Common myeloid progenitor, CD34-positive (primary cell): ENCODE data around the gene SNTG2.

Experiments used
- CTCF ChIA-PET: fragments of 350-600 bp; sonication (Branson Sonifier 250); formaldehyde crosslinking; loops from one replicate; lab custom pipeline; 2021; ENCODE audit warnings: antibody characterized with exemption; lab: Charles Lee
- POLR2A ChIA-PET: fragments of 350-600 bp; sonication (Branson Sonifier 250); formaldehyde crosslinking; loops from one replicate; lab custom pipeline; 2021; ENCODE audit warnings: antibody characterized with exemption; lab: Charles Lee
- DNase-seq, 3 donors: peaks; one replicate each; pipeline versions ENCODE4 v3.0.0 to v3.0.0-alpha.2; 2013
- H3K27ac ChIP-seq, 2 experiments: 1 replicate in 1 of 2; 2 replicates in 1 of 2; pipeline ENCODE4 v1.7.0; 2013; ENCODE audit warnings: inconsistent platforms in 2 of 2, low read length in 2 of 2, mild to moderate bottlenecking in 2 of 2, low read depth in 1 of 2, moderate library complexity in 1 of 2; ENCODE audit not compliant: severe bottlenecking in 2 of 2, insufficient read depth in 1 of 2, poor library complexity in 1 of 2
- H3K27me3 ChIP-seq, 5 experiments: replicated peaks in 2 of 5; 1 replicate in 3 of 5; 2 replicates in 2 of 5; pipeline versions ENCODE4 v1.6.1 to v1.7.0; 2013; ENCODE audit warnings: low read length in 4 of 5, mild to moderate bottlenecking in 2 of 5, moderate library complexity in 2 of 5, inconsistent platforms in 1 of 5; ENCODE audit not compliant: insufficient read depth in 5 of 5, control insufficient read depth in 4 of 5
- H3K36me3 ChIP-seq, 4 experiments: 1 replicate in 2 of 4; 2 replicates in 2 of 4; pipeline versions ENCODE4 v1.6.1 to v1.7.0; 2013; ENCODE audit warnings: low read length in 3 of 4, control low read depth in 1 of 4, mild to moderate bottlenecking in 1 of 4; ENCODE audit not compliant: control insufficient read depth in 4 of 4, insufficient read depth in 4 of 4
- H3K4me1 ChIP-seq, 4 experiments: 1 replicate in 3 of 4; 2 replicates in 1 of 4; pipeline versions ENCODE4 v1.6.1 to v1.7.1; 2013; ENCODE audit warnings: low read length in 3 of 4, mild to moderate bottlenecking in 3 of 4, control low read depth in 1 of 4, inconsistent platforms in 1 of 4, moderate library complexity in 1 of 4; ENCODE audit not compliant: control insufficient read depth in 4 of 4, insufficient read depth in 4 of 4; ENCODE audit errors: control extremely low read depth in 1 of 4
- H3K4me3 ChIP-seq, 7 experiments: 1 replicate in 4 of 7; 2 replicates in 3 of 7; pipeline versions ENCODE4 v1.5.1 to v1.7.0; 2013; ENCODE audit warnings: mild to moderate bottlenecking in 7 of 7, low read length in 6 of 7, moderate library complexity in 6 of 7, inconsistent platforms in 2 of 7, low read depth in 2 of 7, control low read depth in 1 of 7; ENCODE audit not compliant: insufficient read depth in 4 of 7, control insufficient read depth in 1 of 7; ENCODE audit errors: extremely low read depth in 1 of 7
- H3K9me3 ChIP-seq, 5 experiments: 1 replicate in 4 of 5; 2 replicates in 1 of 5; pipeline versions ENCODE4 v1.6.1 to v1.7.1; 2013; ENCODE audit warnings: low read length in 4 of 5, mild to moderate bottlenecking in 2 of 5, inconsistent platforms in 1 of 5, low read depth in 1 of 5, moderate library complexity in 1 of 5; ENCODE audit not compliant: control insufficient read depth in 4 of 5, insufficient read depth in 2 of 5; ENCODE audit errors: control extremely low read depth in 1 of 5
- WGBS: methylation state at CpG from one replicate; pipeline ENCODE4 v1.1.5; 2013; ENCODE audit not compliant: insufficient coverage; 5-methylcytosine and 5-hydroxymethylcytosine counted together

Gene SNTG2

GRCh38 chr2:1147873-1148612 lies 197.4 kb downstream of the SNTG2 start:
- Histone ChIP-seq H3K9me3 (peaks cover 0 to 6% (median 0%) of the 10 kb centered on the region in 5 experiments), H3K27me3 (peaks cover 0 to 2% (median 0%) of the 10 kb centered on the region in 5 experiments), H3K36me3 (no peaks in the 10 kb centered on the region), H3K27ac (no peak overlapping the region), H3K4me3 (no peak overlapping the region), H3K4me1 (no peaks in the 10 kb centered on the region)
- no peak for DNase-seq
- 50% methylated on average over 4 of the region's 5 CpGs for WGBS
- POLR2A ChIA-PET = interaction anchor here (0.6 kb wide), 1 partner anchor 99 kb away, joined by 3 read pairs; no protein-coding TSS in a partner anchor
- CTCF ChIA-PET = no interaction called here

GRCh38 chr2:1150724-1151511 lies 200.3 kb downstream of the SNTG2 start:
- H3K4me3 ChIP-seq = no peak overlapping the region
- no peak for DNase-seq
- WGBS = 93% methylated on average over 6 of the region's 13 CpGs
- CTCF ChIA-PET = no interaction called here
- no peaks in the 10 kb centered on the region for H3K36me3 ChIP-seq
- H3K27me3 ChIP-seq = peaks cover 0 to 2% (median 0%) of the 10 kb centered on the region in 5 experiments
- H3K4me1 ChIP-seq = peaks cover 0 to 8% (median 1%) of the 10 kb centered on the region in 4 experiments
- H3K9me3 ChIP-seq = no peaks in the 10 kb centered on the region
- H3K27ac ChIP-seq = no peak overlapping the region
- POLR2A ChIA-PET = no interaction called here

DNA sequence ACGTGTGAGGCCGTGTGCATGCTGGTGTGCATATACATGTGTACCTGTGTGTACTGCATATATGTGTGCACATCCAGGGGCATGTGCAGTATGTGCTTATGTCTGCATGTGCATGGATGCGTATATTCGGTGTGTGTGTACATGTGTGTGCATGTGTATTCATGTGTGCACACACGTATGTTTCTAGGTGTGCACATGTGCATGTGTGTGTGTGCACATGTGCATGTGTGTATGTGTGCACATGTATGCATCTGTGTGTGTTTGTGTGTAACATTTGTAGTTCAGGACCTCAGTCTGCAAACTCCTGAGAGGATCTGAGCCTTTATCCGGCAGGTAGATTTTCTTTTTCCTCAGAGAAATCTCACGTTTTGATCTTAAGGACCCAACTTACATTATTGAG lies 201.7 kb downstream of the SNTG2 start:
- Histone ChIP-seq H3K36me3 (no peaks in the 10 kb centered on the region), H3K27me3 (peaks cover 0 to 2% (median 0%) of the 10 kb centered on the region in 5 experiments), H3K4me3 (no peak overlapping the region), H3K4me1 (peaks cover 0 to 8% (median 1%) of the 10 kb centered on the region in 4 experiments), H3K9me3 (no peaks in the 10 kb centered on the region), H3K27ac (no peak overlapping the region)
- POLR2A ChIA-PET = no interaction called here
- 92% methylated on average over 6 of the region's 7 CpGs for WGBS
- CTCF ChIA-PET = no interaction called here
- DNase-seq = no peak

- Histone ChIP-seq H3K4me1 (peaks cover 0 to 8% (median 1%) of the 10 kb centered on the region in 4 experiments), H3K36me3 (no peaks in the 10 kb centered on the region), H3K27ac (no peak overlapping the region), H3K4me3 (no peak overlapping the region), H3K27me3 (peaks cover 0 to 3% (median 0%) of the 10 kb centered on the region in 5 experiments), H3K9me3 (no peaks in the 10 kb centered on the region)
- ChIA-PET CTCF (no interaction called here), POLR2A (no interaction called here)
- WGBS = 42% methylated on average over 6 of the region's 9 CpGs
- DNase-seq = no peak
Measured at GRCh38 chr2:1153920-1154319, 203.3 kb downstream of the SNTG2 start.

DNA sequence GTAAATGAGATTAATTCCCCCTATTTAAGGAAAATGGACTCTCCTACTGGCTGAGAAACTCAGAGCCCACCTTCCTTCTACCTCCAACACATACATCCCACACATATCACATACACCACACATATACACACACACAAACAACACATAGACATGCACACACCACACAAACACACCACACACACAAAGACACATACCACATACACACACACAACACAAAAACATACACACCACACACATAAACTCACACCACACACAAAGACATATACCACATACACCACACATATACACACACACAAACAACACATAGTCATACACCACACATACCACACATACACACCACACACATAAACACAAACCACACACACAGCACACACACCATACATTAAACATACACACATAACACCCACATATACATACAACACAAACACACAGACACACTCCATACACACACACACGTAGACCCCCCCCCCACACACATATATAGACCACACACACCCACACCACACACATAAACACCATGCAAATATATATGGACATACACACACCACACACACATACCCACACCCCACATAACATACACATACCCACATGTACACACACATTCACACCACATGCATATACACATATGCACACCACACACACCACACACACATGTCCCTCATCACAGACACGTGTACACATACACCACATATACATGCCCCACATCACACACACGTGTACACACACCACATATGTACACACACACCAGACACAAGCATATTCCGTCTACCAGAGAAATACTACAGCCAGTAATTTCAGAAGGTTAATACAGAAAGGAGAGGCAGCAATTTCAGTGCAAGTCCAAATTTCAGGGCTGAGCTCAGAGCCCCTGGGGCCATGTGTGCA lies 204.3 kb downstream of the SNTG2 start:
- CTCF ChIA-PET = no interaction called here
- peaks cover 0 to 3% (median 0%) of the 10 kb centered on the region in 5 experiments for H3K27me3 ChIP-seq
- no peak overlapping the region for H3K27ac ChIP-seq
- H3K36me3 ChIP-seq = no peaks in the 10 kb centered on the region
- no peaks in the 10 kb centered on the region for H3K9me3 ChIP-seq
- POLR2A ChIA-PET = no interaction called here
- DNase-seq = no peak
- peaks cover 0 to 8% (median 1%) of the 10 kb centered on the region in 4 experiments for H3K4me1 ChIP-seq
- WGBS = 92% methylated on average over 2 of the region's 4 CpGs
- H3K4me3 ChIP-seq = no peak overlapping the region

GRCh38 chr2:1156059-1156458 lies 205.4 kb downstream of the SNTG2 start:
- Histone ChIP-seq H3K27ac (no peak overlapping the region), H3K9me3 (no peaks in the 10 kb centered on the region), H3K36me3 (no peaks in the 10 kb centered on the region), H3K4me1 (peaks cover 0 to 8% (median 1%) of the 10 kb centered on the region in 4 experiments), H3K27me3 (peaks cover 0 to 3% (median 0%) of the 10 kb centered on the region in 5 experiments), H3K4me3 (no peak overlapping the region)
- no peak for DNase-seq
- WGBS = 92% methylated on average over 7 of the region's 7 CpGs
- POLR2A ChIA-PET = no interaction called here
- CTCF ChIA-PET = no interaction called here
